Gastrocnemius medialis (tissue), 4 donors: ENCODE data around the gene CRABP2.
A peak's percentile ranks its signal among the peaks of the same experiment; 100 is the strongest.

Experiments used
- POLR2A ChIP-seq, 2 donors: fragments of 450-650 bp; IDR thresholded peaks; one replicate each; pipeline ENCODE4 v1.6.1; 2017; ENCODE audit warnings: antibody characterized with exemption in 2 of 2, mild to moderate bottlenecking in 2 of 2, moderate library complexity in 2 of 2
- TF ChIP-seq, protein P1 (sequence below), 5 experiments: fragments of 450-650 bp in 3 of 5; fragments of 200-600 bp in 2 of 5; sonication (generic) in 2 of 5; IDR thresholded peaks in 4 of 5; conservative IDR thresholded peaks in 1 of 5; 1 replicate in 4 of 5; 2 replicates in 1 of 5; pipeline ENCODE4 v1.5.1; 2016 to 2019; ENCODE audit warnings: antibody characterized with exemption in 5 of 5, mild to moderate bottlenecking in 3 of 5, moderate library complexity in 3 of 5

DNA sequence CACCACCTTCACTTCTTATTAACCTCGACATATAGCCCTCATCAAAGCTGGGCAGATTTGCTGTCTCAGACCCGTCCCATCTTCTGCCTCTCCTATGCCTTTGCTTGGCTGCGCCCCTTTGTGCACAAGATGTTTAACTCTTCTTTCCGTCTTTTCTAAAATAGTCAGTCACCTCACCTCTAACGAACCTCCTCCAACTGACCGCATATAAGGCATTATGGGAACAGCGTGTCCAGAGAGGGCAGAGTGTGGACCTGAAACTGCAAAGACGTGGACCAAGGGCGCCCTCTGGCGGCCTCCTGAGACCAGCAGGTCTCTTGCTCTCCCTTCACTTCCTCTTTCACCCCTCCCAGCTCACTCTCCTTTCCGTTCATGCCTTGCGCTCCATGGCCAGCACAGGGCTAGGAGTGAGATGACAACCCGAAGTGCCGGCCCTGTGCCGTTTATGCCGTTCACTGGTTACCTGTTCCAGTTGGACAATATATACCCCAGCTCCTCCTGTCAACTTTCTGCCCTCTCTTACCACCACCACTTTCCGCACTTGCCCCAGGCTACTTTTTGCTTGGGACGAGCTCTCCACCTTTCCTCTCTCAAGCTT, 20.4 kb upstream of the CRABP2 start:
- TF ChIP-seq, protein P1, sequence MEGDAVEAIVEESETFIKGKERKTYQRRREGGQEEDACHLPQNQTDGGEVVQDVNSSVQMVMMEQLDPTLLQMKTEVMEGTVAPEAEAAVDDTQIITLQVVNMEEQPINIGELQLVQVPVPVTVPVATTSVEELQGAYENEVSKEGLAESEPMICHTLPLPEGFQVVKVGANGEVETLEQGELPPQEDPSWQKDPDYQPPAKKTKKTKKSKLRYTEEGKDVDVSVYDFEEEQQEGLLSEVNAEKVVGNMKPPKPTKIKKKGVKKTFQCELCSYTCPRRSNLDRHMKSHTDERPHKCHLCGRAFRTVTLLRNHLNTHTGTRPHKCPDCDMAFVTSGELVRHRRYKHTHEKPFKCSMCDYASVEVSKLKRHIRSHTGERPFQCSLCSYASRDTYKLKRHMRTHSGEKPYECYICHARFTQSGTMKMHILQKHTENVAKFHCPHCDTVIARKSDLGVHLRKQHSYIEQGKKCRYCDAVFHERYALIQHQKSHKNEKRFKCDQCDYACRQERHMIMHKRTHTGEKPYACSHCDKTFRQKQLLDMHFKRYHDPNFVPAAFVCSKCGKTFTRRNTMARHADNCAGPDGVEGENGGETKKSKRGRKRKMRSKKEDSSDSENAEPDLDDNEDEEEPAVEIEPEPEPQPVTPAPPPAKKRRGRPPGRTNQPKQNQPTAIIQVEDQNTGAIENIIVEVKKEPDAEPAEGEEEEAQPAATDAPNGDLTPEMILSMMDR (IDR thresholded peaks at IDR 0.05 in 4 of 5, conservative IDR thresholded peaks at IDR 0.05 in 1 of 5): peak; percentile 86 to 95 (median 94)
- TF ChIP-seq POLR2A (IDR thresholded peaks at IDR 0.05): no peak
